Osteocyte (in vitro differentiated cells): ENCODE results near the gene HOXB13. TPM values are rescaled to one million over a fixed set of nuclear protein-coding genes. Genes with fewer than 3 reads are reported as not detected.

Experiments used
- DNase-seq: peaks from one replicate; pipeline ENCODE4 v3.0.0; 2021; ENCODE audit warnings: mixed read lengths; ENCODE audit not compliant: unreplicated experiment; ENCODE audit errors: extremely low spot score
- H3K27ac Mint-ChIP-seq: one replicate; pipeline ENCODE4 v1.8.0; 2021; ENCODE audit warnings: mild to moderate bottlenecking, mixed read lengths; ENCODE audit not compliant: unreplicated experiment
- H3K27me3 Mint-ChIP-seq: one replicate; pipeline ENCODE4 v1.8.0; 2021; ENCODE audit warnings: mixed read lengths; ENCODE audit not compliant: unreplicated experiment
- H3K36me3 Mint-ChIP-seq: one replicate; pipeline ENCODE4 v1.8.0; 2021; ENCODE audit warnings: mixed read lengths; ENCODE audit not compliant: unreplicated experiment
- H3K4me1 Mint-ChIP-seq: one replicate; pipeline ENCODE4 v1.8.0; 2021; ENCODE audit warnings: mixed read lengths; ENCODE audit not compliant: unreplicated experiment
- H3K4me3 Mint-ChIP-seq: one replicate; pipeline ENCODE4 v1.8.0; 2021; ENCODE audit warnings: mild to moderate bottlenecking, moderate library complexity, mixed read lengths; ENCODE audit not compliant: unreplicated experiment
- H3K9me3 Mint-ChIP-seq: one replicate; pipeline ENCODE4 v1.8.0; 2021; ENCODE audit warnings: mixed read lengths; ENCODE audit not compliant: unreplicated experiment
- total RNA-seq: library from RNA; stranded (reverse); gene quantifications from 2 replicates; pipeline ENCODE4 v1.2.1, GENCODE V29; 2021
- TF ChIP-seq, protein P1 (sequence below): fragments of 200-600 bp; sonication (generic); IDR thresholded peaks from 2 replicates; pipeline ENCODE4 v1.5.0; 2021; ENCODE audit warnings: antibody characterized with exemption, mild to moderate bottlenecking, moderate library complexity

Gene HOXB13
- total RNA-seq, 1 donor from 2014 or later, result not detected

GRCh38 chr17:48767263-48767774 lies 38.8 kb upstream of the HOXB13 start:
- Mint-ChIP-seq H3K27ac (no peak overlapping the region), H3K36me3 (no peaks in the 10 kb centered on the region), H3K4me3 (no peak overlapping the region), H3K4me1 (no peaks in the 10 kb centered on the region), H3K9me3 (no peaks in the 10 kb centered on the region), H3K27me3 (peaks cover 57% of the 10 kb centered on the region)
- TF ChIP-seq, protein P1, sequence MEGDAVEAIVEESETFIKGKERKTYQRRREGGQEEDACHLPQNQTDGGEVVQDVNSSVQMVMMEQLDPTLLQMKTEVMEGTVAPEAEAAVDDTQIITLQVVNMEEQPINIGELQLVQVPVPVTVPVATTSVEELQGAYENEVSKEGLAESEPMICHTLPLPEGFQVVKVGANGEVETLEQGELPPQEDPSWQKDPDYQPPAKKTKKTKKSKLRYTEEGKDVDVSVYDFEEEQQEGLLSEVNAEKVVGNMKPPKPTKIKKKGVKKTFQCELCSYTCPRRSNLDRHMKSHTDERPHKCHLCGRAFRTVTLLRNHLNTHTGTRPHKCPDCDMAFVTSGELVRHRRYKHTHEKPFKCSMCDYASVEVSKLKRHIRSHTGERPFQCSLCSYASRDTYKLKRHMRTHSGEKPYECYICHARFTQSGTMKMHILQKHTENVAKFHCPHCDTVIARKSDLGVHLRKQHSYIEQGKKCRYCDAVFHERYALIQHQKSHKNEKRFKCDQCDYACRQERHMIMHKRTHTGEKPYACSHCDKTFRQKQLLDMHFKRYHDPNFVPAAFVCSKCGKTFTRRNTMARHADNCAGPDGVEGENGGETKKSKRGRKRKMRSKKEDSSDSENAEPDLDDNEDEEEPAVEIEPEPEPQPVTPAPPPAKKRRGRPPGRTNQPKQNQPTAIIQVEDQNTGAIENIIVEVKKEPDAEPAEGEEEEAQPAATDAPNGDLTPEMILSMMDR, result no peak
- no peak for DNase-seq

- Mint-ChIP-seq H3K36me3 (no peaks in the 10 kb centered on the region), H3K4me3 (no peak overlapping the region), H3K4me1 (no peaks in the 10 kb centered on the region), H3K9me3 (no peaks in the 10 kb centered on the region), H3K27ac (no peak overlapping the region), H3K27me3 (peaks cover 83% of the 10 kb centered on the region)
- no peak for DNase-seq
- TF ChIP-seq, protein P1, result no peak
These were observed 32.6 kb upstream of the HOXB13 start for GRCh38 chr17:48761114-48761513.

DNA sequence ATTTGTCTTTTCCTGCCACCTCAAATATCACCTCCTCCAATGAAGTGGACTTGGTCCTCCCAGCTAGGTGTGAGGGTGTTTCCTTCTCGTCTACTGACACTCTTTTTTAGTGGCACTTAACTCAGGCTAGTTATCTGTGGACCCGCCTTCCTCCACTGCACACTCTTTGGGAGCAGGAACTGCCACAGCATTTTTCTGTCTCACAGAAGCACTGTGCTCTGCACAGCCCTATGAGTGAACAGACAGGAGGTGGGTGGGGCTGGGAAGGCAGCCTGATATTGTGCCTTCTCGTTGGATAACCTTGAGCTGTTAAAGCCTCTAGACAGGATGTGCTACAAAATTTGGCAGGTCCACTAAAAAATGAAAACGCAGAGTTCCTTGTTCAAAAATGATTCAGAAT lies 31.9 kb upstream of the HOXB13 start:
- peaks cover 84% of the 10 kb centered on the region for H3K27me3 Mint-ChIP-seq

DNA sequence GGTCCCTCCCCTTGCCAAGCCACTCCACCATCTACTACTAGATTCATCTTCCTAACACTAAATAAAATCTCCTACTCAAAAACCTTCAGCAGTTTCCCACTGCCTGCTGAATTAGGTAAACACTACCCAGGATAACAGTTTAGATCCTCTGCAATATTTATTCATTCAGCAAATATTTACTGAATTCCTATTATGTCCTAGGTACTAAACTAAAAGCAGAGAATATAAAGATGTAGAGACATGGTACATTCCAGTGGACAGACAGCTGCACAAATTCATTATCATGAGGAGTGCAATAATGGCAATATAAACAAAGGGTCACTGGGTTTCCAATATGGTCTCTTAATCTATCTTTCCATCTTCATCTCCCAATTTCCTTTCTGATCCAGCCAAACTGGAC lies 30.7 kb upstream of the HOXB13 start:
- Mint-ChIP-seq H3K4me1 (no peaks in the 10 kb centered on the region), H3K36me3 (no peaks in the 10 kb centered on the region), H3K9me3 (no peaks in the 10 kb centered on the region), H3K27ac (no peak overlapping the region), H3K4me3 (no peak overlapping the region), H3K27me3 (peaks cover 85% of the 10 kb centered on the region)
- DNase-seq, result no peak
- TF ChIP-seq, protein P1, result no peak

More for the DNA sequence above, 31.9 kb upstream of the HOXB13 start:
- Mint-ChIP-seq H3K9me3 (no peaks in the 10 kb centered on the region), H3K27ac (no peak overlapping the region), H3K4me1 (no peaks in the 10 kb centered on the region), H3K4me3 (no peak overlapping the region), H3K36me3 (no peaks in the 10 kb centered on the region)
- DNase-seq, result no peak
- TF ChIP-seq, protein P1, result no peak

- Mint-ChIP-seq H3K36me3 (no peaks in the 10 kb centered on the region), H3K27me3 (peaks cover 84% of the 10 kb centered on the region), H3K4me3 (no peak overlapping the region), H3K9me3 (no peaks in the 10 kb centered on the region), H3K4me1 (no peaks in the 10 kb centered on the region), H3K27ac (no peak overlapping the region)
- no peak for DNase-seq
- TF ChIP-seq, protein P1, result no peak
These were observed 29.0 kb upstream of the HOXB13 start for GRCh38 chr17:48757524-48757961.
